Stimulated activated naive CD4-positive, alpha-beta T cell (primary cell): ENCODE data around the gene PGM3.

Source experiments
- DNase-seq, 6 experiments: peaks; one replicate each; lab custom pipeline; 2025; lab: John Stamatoyannopoulos, UW

Gene PGM3

GRCh38 chr6:83183082-83183828 is 9.8 kb downstream of the PGM3 start:
- DNase-seq: no peak

GRCh38 chr6:83182114-83182513 is 11.0 kb downstream of the PGM3 start:
- DNase-seq: no peak

- no peak for DNase-seq
These were observed 12.6 kb downstream of the PGM3 start for GRCh38 chr6:83180426-83180950.

DNA sequence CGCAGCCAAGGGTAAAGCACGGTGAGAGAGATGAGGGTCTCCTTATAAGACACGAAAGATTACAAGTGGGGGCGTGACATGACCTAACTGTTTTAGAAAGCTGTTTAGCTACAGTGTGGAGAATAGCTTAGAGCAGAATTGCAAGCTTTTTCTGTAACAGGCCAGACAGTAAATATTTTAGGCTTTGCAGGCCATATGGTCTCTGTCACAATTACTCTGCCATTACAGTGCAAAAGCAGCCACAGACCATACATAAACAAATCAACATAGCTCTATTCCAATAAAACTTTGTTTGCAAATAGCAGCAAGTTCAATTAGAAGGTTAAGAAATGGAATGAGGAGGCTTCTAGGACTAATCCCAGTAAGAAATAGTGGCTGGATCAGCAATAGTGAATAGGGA is 16.8 kb downstream of the PGM3 start:
- no peak for DNase-seq

- no peak for DNase-seq
These were observed 23.6 kb downstream of the PGM3 start for GRCh38 chr6:83169511-83169910.

DNA sequence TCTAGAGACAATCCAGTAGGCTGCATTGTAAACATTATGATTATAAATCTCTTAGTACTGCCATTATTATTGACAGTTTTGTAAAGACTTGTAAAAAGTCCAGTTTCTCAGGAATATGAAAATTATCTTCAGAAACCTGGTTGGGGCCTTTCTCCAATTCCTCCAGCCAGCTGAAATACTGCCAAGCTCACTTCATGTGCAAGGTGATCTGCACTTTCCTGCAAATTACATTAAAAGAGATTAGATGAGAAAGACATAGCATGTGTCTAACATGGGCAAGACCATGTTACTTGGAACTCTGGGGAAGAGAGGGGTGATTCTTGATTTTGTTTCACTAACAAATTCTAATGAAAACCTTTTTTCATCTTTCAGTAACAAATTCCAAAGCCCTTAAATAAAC is 24.0 kb downstream of the PGM3 start:
- no peak for DNase-seq

DNA sequence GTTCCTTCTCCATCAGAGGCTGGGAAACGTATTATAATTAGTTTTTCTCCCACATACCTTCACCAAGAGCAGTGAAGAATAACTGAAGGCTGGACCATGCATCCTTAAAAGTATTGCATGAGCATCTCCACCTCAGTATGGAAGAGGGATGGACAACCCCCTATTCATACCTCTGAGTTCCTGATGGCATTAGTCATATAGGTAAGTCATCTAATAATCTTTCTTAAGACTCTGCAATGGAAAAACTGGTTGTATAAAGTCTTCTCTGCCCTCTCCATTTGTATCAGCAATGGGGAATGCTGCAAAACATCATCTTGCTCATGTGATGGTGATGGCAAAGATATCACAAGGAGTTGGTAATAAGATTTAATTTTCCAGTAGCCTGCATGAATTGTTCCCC is 24.5 kb downstream of the PGM3 start:
- DNase-seq: no peak

DNA sequence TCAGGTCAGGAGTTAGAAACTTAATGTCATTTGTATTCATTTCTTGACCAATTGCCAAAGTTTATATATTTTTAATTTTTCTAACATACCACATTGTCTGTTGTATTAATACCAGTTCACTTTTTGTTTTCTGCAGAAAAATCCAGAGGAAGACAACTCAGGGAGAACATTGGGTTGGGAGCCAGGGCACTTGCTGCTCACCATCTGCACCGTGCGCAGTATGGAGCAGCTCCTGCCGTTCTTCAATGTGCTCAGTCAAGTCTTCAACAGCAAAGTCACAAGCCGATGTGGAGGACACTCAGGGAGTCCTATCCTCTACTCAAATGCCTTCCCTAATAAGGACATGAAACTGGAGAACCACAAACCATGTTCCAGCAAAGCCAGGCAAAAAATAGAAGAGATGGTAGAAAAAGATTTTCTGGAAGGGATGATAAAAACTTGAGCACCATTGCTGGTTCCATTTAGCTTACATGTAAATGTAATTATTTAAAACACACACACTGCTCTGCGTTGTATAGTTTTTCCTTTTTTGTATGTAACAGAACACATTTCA is 25.3 kb downstream of the PGM3 start:
- DNase-seq: no peak

DNA sequence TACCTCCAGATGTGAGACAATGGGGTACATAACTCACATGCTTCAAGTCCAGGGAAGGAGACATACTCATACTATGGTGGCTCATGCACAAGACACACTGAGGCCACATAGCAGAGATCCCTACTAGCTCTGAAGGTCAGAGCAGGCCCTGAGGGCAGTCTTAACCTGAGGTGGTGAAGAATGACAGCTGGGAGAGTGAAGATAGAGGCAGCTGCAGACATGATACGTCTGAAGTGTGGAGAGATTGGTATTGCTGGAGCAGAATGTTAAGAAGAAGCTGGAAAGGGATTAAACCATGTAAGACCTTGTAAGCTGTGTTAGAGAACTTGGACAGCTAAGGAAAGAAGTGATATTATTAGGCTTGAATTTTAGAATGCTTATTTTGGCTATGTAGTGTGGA is 32.9 kb downstream of the PGM3 start:
- DNase-seq: no peak

DNA sequence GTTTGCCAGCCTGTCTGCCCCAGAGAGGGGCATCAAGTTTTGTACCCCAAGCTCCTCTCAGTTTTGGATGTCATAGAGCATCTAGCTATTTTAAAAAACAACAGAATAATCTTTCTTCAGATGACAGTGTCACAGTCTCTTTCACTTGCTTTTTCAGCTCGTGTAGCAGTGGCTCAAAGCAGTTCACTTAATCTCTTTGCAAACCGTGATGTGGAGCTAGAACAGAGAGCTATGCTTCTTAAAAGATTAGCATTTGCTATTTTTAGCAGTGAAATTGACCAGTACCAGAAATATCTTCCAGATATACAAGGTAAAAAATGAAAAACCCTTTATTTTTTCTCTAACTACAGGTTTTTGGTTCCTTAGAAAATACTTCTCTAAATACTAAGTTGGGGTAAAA is 37.3 kb downstream of the PGM3 start:
- DNase-seq: no peak

- no peak for DNase-seq
These were observed 39.1 kb downstream of the PGM3 start for GRCh38 chr6:83153883-83154521.

DNA sequence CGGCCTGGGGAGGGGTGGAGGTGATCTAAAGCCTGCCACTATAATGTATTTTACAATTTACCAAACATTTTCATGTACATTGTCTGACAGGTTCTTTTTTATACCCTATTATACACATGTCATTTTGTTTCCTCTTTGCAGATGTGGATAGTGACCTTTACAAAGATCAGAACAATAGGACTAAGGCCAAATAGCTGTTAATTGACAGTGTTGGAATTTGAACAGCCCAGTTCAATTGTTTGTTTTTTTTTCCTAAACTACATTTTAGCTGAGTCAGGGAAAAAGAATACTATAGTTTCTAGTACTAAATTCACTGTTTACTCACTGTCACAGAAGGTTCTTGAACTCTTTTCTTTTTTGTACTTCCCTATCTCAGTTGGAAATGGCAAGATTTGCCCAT is 40.2 kb downstream of the PGM3 start:
- no peak for DNase-seq

DNA sequence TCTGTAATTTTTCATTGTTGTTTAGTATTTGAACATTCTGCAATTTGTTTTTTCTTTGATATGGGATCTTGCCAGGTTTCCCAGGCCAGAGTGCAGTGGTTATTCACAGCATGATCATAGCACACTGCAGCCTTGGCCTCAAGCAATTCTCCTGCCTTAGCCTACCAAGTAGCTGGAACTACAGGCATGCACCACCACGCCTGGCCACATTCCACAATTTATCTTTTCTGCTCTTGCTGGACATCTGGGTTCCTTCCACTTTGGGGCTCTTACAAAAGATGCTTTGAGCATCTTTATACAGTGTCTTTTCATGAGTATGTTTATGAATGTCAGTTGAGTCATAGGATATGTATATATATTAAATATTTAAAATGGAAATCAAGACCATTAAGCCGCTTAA is 42.0 kb downstream of the PGM3 start:
- DNase-seq: no peak

DNA sequence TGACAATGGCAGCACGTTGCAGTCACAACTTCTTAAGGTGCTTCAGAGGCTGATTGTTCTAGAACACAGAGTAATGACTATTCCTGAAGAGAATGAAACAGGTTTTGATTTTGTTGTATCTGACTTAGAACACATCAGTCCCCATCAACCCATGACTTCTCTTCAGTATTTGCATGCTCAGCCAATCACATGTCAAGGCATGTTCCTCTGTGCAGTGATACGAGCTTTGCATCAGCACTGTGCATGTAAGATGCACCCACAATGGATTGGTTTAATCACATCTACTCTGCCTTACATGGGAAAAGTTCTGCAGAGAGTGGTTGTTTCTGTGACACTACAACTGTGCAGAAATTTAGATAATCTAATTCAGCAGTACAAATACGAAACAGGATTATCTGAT is 54.3 kb downstream of the PGM3 start:
- DNase-seq: no peak

- no peak for DNase-seq
These were observed 54.8 kb downstream of the PGM3 start for GRCh38 chr6:83138118-83138722.

GRCh38 chr6:83132121-83132520 is 60.9 kb downstream of the PGM3 start:
- DNase-seq: no peak

DNA sequence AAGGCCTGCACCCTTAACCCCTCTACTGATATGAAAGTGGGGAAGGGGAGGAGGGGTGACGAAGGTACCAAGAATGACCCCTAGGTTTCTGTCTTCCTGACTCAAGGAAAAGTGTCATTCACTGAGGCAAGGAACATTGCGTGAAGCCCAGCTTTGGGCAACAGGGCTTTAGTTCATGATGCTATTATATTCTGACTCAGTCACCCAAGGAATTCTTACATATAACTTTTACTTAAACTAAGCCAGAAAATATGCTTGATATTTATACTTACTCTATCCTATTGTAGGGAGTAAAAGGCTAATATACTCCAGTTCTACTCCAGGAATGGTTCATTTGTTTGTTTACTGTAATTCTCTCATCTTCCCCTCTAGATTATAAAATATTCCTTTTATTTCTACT is 65.1 kb downstream of the PGM3 start:
- no peak for DNase-seq

DNA sequence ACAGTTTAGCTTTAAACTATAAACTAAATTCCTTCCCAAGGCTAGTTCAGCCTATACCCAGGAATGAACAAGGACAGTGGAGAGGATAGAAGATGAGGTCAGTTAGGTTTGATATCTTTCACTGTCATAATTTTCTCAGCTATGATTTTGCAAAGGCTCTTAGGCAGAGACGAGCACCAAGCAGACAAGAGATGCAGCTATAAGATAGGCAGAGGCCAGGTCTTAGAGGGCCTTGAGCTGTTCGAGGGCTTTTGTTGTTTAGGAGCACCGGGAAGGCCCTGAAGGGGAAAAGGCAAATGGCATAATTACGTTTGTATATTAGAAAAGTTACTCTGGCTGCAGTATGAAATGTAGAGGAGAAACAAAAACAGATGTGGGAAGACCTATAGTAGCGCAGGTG is 65.8 kb downstream of the PGM3 start:
- no peak for DNase-seq

GRCh38 chr6:83126807-83127206 is 66.3 kb downstream of the PGM3 start:
- no peak for DNase-seq

- DNase-seq: no peak
These were observed 66.8 kb downstream of the PGM3 start for GRCh38 chr6:83126223-83126622.

DNA sequence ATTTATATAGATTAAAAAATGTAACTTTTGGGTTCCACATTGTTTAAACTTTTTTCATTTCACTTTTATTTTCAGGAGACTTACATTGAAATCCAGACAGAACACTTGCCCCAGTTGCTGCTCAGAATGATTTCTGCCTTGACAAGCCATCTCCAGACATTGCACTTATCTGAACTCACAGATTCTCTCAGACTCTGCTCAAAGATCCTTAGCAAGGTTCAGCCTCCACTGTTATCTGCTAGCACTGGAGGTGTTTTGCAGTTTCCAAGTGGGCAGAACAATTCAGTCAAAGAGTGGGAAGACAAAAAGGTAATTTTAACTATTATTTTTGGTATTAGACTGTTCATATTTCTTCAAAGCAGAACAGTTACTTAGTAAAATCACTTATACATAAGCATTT is 67.6 kb downstream of the PGM3 start:
- DNase-seq: no peak

GRCh38 chr6:83124553-83124952 is 68.5 kb downstream of the PGM3 start:
- no peak for DNase-seq

- no peak for DNase-seq
These were observed 73.2 kb downstream of the PGM3 start for GRCh38 chr6:83119742-83120300.
